Glomerular visceral epithelial cell (primary cell): ENCODE measurements around the gene EPHB1.

Source experiments
- DNase-seq: peaks from one replicate; pipeline ENCODE4 v3.0.0-alpha.2; 2016; ENCODE audit errors: extremely low spot score

EPHB1 gene

GRCh38 chr3:135157045-135157740, 362.1 kb downstream of the EPHB1 start:
- DNase-seq, result no peak

GRCh38 chr3:135158520-135158919, 363.5 kb downstream of the EPHB1 start:
- no peak for DNase-seq

GRCh38 chr3:135159681-135160247, 364.7 kb downstream of the EPHB1 start:
- DNase-seq, result no peak

- DNase-seq, result no peak
These were observed 366.4 kb downstream of the EPHB1 start for GRCh38 chr3:135161425-135161824.

GRCh38 chr3:135163701-135164100, 368.6 kb downstream of the EPHB1 start:
- no peak for DNase-seq

GRCh38 chr3:135165260-135165659, 370.2 kb downstream of the EPHB1 start:
- no peak for DNase-seq

GRCh38 chr3:135166266-135166825, 371.3 kb downstream of the EPHB1 start:
- no peak for DNase-seq

GRCh38 chr3:135168822-135169221, 373.8 kb downstream of the EPHB1 start:
- no peak for DNase-seq

- DNase-seq, result no peak
These were observed 374.6 kb downstream of the EPHB1 start for GRCh38 chr3:135169651-135170050.

GRCh38 chr3:135170732-135171131, 375.7 kb downstream of the EPHB1 start:
- no peak for DNase-seq

GRCh38 chr3:135172191-135172869, 377.3 kb downstream of the EPHB1 start:
- DNase-seq, result no peak

GRCh38 chr3:135175728-135176277, 380.7 kb downstream of the EPHB1 start:
- DNase-seq, result no peak

GRCh38 chr3:135176881-135177280, 381.8 kb downstream of the EPHB1 start:
- DNase-seq, result no peak

GRCh38 chr3:135178566-135178965, 383.5 kb downstream of the EPHB1 start:
- no peak for DNase-seq

GRCh38 chr3:135181408-135181807, 386.3 kb downstream of the EPHB1 start:
- no peak for DNase-seq

- DNase-seq, result no peak
These were observed 387.4 kb downstream of the EPHB1 start for GRCh38 chr3:135182364-135182998.

- DNase-seq, result no peak
These were observed 395.6 kb downstream of the EPHB1 start for GRCh38 chr3:135190658-135191057.

GRCh38 chr3:135191708-135192107, 396.6 kb downstream of the EPHB1 start:
- DNase-seq, result no peak

- no peak for DNase-seq
These were observed 397.9 kb downstream of the EPHB1 start for GRCh38 chr3:135192929-135193328.

GRCh38 chr3:135197246-135197645, 402.2 kb downstream of the EPHB1 start:
- DNase-seq, result no peak

- DNase-seq, result no peak
These were observed 402.8 kb downstream of the EPHB1 start for GRCh38 chr3:135197856-135198255.

GRCh38 chr3:135199137-135199536, 404.1 kb downstream of the EPHB1 start:
- DNase-seq, result no peak
